HG03196 (cell line): ENCODE measurements around the gene CASP10.
"Not testable (repeated sequence)": the region's sequence is repeated elsewhere in the genome, so short reads cannot be mapped to it uniquely, and the experiment has no call there.

Source experiments
- ATAC-seq: cut with Tn5 transposase; IDR thresholded peaks from one replicate; pipeline ENCODE4 v1.9.1; 2021; ENCODE audit not compliant: unreplicated experiment

CASP10 gene

DNA sequence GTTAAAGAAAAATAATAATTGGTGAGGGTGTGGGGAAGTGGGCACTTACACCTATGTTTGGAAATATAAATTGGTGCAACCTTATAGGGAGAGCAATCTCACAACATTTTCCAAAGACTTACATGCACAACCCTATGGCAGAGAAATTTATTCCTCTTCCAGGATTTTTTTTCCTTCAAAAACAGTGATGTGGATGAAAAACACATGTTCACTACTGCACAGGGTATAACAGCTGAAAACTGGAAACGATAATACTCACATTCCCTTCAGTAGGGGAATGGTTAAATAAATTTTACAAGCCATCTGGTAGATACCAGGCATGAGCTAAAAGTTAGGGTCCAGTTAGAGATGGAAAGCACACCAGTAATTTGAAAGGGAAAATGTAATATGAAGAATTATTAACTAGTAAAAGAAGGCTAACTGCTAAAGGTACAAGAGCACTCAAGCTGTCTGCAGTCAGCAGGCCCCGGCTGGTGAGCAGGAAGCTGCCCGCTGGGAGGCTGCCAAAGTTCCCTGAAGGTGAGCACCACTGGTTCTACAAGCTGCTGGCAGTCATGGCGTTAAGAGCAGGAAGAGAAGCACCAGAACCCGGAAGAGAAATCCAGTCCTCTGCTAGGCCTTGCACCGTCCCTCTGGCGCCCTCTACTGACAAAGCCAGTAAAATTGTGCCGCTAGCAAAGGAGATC lies 49.0 kb downstream of the CASP10 start:
- ATAC-seq = peak; percentile 48

- no peak for ATAC-seq
Measured at GRCh38 chr2:201232467-201232815, 49.5 kb downstream of the CASP10 start.

DNA sequence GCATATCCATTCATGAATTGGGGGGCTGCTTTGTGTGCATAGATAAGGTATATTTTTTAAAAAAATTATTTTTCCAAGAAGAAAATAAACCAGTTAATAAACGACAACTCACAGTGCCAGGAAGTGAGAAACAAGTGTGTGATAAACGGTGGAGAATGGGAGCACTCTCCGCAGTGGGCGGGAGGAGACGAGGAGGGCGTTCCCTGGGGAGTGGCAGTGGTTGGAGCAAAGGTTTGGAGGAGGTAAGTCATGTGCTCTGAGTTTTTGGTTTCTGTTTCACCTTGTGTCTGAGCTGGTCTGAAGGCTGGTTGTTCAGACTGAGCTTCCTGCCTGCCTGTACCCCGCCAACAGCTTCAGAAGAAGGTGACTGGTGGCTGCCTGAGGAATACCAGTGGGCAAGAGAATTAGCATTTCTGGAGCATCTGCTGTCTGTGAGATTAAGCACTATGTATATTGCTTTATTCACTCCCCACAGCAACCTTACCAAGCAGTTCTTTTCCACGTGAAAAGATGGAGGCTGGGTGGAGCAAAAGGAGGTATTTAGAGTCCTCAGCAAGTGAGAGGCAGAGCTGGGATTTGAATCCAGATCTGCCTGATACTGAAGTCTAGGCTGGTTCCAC lies 50.4 kb downstream of the CASP10 start:
- peak; percentile 89 for ATAC-seq

GRCh38 chr2:201233812-201234662 lies 51.1 kb downstream of the CASP10 start:
- peak; percentile 18 for ATAC-seq

DNA sequence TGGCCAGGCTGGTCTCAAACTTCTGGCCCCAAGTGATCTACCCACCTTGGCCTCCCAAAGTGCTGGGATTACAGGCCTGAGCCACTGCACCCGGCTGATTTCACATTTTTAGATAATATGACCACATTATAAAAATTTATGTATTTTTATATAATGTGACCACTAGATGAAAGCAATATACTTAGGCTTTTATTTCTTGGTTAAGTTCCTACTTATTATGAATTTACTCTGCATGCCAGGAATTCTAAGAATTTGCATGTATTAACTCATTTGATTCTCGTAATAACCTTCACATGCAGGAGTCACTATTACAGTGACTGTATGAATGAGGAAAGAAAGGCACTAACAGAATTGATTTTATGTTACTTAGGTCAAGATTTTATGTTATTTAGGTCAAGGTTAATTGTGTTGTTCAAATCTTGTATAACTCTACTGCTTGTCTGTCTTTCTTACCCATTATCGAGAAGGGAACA lies 51.8 kb downstream of the CASP10 start:
- ATAC-seq = no peak

GRCh38 chr2:201235860-201236811 lies 53.2 kb downstream of the CASP10 start:
- ATAC-seq = no peak

DNA sequence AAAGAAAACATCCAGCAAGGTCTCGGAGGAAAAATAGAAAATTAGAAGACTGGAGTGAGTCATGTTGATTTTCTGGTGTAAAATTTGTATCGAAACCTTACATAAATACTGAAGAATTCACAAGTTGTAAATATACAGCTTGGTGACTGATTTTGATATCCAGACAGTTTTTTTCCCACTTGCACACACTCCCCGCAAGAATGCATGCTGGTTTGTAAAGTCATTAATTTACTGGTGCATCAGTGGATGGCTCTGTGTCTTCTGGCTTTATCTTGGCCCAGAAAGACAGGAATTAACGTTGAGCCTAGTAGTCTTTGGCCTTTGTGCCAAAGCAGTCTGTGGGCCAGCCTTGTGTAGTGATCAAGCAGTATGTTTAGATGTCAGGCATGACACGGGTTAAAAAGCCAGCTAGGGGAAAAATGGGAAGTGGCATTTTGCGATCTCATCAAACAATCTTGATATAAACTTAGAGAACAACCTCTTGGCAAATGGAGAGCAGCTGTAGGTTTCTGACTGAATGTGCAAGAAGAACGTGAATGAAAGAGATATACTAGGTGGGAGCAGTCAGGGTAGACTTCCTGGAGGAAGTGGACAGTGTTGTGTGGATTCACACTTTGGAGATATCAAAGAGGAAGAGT lies 54.7 kb downstream of the CASP10 start:
- ATAC-seq = no peak

DNA sequence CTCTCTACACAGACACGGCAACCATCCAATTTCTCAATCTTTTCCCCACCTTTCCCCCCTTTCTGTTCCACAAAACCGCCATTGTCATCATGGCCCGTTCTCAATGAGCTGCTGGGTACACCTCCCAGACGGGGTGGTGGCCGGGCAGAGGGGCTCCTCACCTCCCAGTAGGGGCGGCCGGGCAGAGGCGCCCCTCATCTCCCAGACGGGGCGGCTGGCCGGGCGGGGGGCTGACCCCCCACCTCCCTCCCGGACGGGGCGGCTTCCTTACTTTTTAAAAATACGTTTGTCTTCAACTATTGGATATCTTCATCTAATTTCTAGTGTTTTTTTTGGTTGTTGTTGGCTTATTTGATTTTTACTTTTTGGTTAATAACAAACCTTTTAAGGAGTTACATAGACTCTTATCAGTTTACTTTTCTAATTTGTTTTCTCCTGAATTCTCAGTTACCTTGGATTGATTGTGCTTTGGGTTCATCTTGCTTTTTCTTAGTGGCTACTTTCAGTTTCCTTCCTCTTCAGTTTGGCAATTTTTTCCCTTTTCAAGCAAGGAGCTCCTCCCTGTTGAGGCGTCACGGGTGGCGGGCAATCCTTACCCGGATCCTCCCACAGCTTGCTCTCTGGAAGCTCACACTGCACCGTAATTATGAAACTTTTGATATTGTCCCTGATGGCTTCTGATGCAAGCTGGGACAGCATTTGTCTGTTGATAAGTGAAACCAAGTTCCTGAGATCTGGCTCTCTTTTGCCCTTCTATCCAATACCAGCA lies 56.4 kb downstream of the CASP10 start:
- ATAC-seq = not testable (repeated sequence)

DNA sequence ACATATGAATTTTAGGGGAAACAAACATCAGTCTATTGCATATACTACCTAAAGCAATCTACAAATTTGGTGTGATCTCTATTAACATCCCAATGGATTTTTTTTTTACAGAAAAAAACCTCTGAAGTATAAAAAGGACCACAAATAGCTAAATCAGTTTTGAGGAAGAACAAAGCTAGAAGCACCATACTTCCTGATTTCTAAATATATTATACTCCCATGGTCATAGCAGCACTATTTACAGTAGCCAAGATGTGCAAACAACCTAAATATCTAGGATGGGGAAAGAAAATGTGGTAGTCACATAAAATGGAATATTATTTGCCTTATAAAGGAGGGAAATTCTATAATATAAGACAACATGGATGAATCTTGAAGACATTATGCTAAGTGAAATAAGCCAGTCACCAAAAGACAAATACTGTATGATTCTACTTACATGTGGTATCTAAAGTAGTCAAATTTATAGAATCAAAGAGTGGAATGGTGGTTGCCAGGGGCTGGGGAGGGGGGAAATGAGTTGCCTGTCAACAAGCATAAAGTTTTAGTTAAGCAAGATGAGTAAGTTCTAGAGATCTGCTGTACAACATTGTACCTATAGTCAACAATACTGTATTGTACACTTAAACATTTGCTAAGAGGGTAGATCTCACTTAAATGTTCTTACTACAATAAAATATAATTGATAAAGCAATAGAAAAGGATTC lies 59.8 kb downstream of the CASP10 start:
- ATAC-seq = no peak

DNA sequence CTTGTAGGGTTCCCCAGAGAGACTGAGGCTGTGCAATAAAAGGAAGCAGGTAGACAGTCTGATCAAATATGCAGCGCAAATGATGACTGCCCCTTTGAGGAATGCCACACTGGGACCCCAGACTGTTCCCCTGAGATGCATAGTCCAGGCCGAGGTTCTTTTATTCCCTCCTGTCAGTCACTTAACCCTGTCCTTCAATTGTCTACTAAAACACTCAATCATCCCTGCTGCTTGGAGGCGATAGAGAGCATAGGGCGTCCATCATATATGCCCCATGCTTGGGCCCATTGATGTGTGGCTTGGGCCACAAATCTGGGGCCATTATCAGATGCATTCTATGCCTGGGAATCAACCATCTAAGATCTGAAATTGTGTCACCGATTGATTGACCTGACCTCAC lies 61.9 kb downstream of the CASP10 start:
- ATAC-seq = no peak

- ATAC-seq = no peak
Measured at GRCh38 chr2:201246280-201246679, 63.3 kb downstream of the CASP10 start.

GRCh38 chr2:201248288-201248844 lies 65.4 kb downstream of the CASP10 start:
- no peak for ATAC-seq

DNA sequence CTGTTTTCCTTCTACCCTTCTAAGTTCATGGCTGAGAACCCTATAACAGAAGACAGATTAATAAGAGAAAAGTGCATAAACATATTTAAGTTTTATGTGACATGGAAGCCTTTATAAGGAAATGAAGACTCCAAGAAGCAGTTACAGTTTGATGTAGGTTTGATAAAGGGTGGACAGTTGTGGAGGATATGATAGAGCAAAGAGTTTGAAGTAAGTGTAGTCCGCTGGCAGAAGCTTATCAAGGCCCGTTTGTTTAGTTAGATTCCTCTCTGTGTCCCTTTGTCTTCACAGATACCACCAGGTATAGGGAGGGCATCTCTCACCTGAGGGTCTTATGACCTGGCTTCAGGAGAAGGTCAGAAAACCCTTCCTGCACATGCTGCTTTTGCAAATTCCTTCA lies 66.9 kb downstream of the CASP10 start:
- ATAC-seq = no peak

DNA sequence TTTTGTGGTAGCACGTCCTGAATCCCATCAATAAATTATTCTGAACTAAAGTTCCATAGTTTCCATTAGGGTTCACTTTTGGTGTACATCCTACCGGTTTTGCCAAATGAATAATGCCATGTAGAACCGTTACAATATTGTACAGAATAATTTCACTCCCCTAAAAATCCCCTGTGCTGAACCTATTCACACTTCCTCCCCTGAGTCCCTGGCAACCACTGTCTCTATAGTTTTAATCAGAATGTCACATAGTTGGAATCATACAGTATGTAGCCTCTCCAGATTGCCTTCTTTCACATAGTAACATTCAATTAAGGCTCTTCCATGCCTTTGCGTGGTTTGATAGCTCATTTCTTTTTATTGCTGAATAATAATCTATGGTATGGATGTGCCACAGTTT lies 67.8 kb downstream of the CASP10 start:
- no peak for ATAC-seq

DNA sequence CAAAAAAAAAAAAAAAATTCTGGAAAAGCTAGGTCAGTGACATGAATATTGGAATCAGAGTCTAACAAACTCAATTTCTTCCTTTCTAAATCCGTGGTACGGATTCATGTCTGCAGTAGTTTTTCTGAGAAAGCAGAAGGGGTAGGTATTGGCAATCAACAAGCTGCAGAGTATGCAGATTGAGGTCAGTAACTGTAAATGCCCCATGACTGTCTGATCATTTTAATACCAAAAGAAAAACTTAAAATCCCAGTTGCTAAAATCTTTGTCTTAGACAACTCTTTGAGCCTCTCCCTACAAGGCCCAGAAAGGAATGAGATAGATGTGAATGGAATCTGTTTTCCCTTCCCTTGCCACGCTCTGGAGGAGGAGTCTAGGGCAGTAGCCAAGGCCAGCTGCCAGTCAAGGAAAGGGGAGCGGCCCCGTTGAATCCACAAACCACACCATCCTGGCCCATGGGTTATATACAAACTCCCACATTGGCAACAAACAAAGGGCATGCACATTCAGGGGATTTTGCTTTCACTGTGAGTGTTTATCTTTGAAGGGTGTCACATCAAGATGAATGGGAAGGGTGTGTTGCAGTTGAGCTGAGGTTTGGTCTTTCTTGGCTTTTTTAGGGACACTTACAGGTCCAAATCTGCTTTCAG lies 71.3 kb downstream of the CASP10 start:
- ATAC-seq = no peak

- no peak for ATAC-seq
Measured at GRCh38 chr2:201255408-201256033, 72.6 kb downstream of the CASP10 start.

GRCh38 chr2:201256082-201256481 lies 73.1 kb downstream of the CASP10 start:
- ATAC-seq = no peak
